GM23338 (cell line): Measurements from ENCODE around the gene UBAC1. TPM values are rescaled to one million over a fixed set of nuclear protein-coding genes. Genes with fewer than 3 reads are reported as not detected.

Source experiments
- ATAC-seq: fragments of 200-7000 bp; cut with Tn5 transposase; 3 replicates; pipeline ENCODE4 v1.9.1; 2020
- DNase-seq: peaks from one replicate; pipeline ENCODE4 v3.0.0-alpha.2; 2015; ENCODE audit warnings: low spot score
- H2AFZ ChIP-seq: fragments of 200-600 bp; sonication (generic); 2 replicates; pipeline ENCODE4 v1.8.0; 2016; ENCODE audit warnings: antibody characterized with exemption, mild to moderate bottlenecking, moderate library complexity
- H3F3A ChIP-seq: fragments of 200-600 bp; sonication (generic); replicated peaks from 2 replicates; pipeline ENCODE4 v1.8.0; 2017; ENCODE audit warnings: antibody characterized with exemption, mixed run types, low read depth
- H3K27ac ChIP-seq: fragments of 200-600 bp; sonication (generic); 2 replicates; pipeline ENCODE4 v1.6.1; 2016; ENCODE audit warnings: low read depth
- H3K27me3 ChIP-seq: fragments of 200-600 bp; sonication (generic); 2 replicates; pipeline ENCODE4 v1.8.0; 2016; ENCODE audit warnings: mild to moderate bottlenecking, mixed run types, moderate library complexity; ENCODE audit not compliant: insufficient read depth
- H3K36me3 ChIP-seq: fragments of 200-600 bp; sonication (generic); 2 replicates; pipeline ENCODE4 v1.8.0; 2016; ENCODE audit warnings: mild to moderate bottlenecking; ENCODE audit not compliant: insufficient read depth
- H3K4me1 ChIP-seq: fragments of 200-600 bp; sonication (generic); 2 replicates; pipeline ENCODE4 v1.8.0; 2016; ENCODE audit warnings: mild to moderate bottlenecking, moderate library complexity; ENCODE audit not compliant: insufficient read depth
- H3K4me2 ChIP-seq: fragments of 200-600 bp; sonication (generic); 2 replicates; pipeline ENCODE4 v1.7.1; 2017; ENCODE audit warnings: mixed run types
- H3K4me3 ChIP-seq: fragments of 200-600 bp; sonication (generic); 2 replicates; pipeline ENCODE4 v1.6.1; 2016; ENCODE audit warnings: mixed run types
- H3K79me2 ChIP-seq: fragments of 200-600 bp; sonication (generic); replicated peaks from 2 replicates; pipeline ENCODE4 v1.8.0; 2017; ENCODE audit warnings: mild to moderate bottlenecking; ENCODE audit not compliant: insufficient read depth
- H3K9me2 ChIP-seq: fragments of 200-600 bp; sonication (generic); 2 replicates; pipeline ENCODE4 v1.8.0; 2017; ENCODE audit not compliant: insufficient read depth
- H4K20me1 ChIP-seq: fragments of 200-600 bp; sonication (generic); replicated peaks from 2 replicates; pipeline ENCODE4 v1.8.0; 2017; ENCODE audit warnings: mild to moderate bottlenecking; ENCODE audit not compliant: insufficient read depth
- H3K27ac Mint-ChIP-seq: 2 replicates; pipeline ENCODE4 v1.8.0; 2020; ENCODE audit warnings: inconsistent platforms, mild to moderate bottlenecking, moderate library complexity, mixed read lengths
- H3K27me3 Mint-ChIP-seq: 3 replicates; pipeline ENCODE4 v1.8.0; 2022; ENCODE audit warnings: low read depth, mild to moderate bottlenecking, moderate library complexity, mixed read lengths, inconsistent platforms; ENCODE audit not compliant: insufficient read depth, poor library complexity
- H3K36me3 Mint-ChIP-seq: 3 replicates; pipeline ENCODE4 v1.8.0; 2021; ENCODE audit warnings: low read depth, mild to moderate bottlenecking, inconsistent platforms, moderate library complexity, mixed read lengths
- H3K4me1 Mint-ChIP-seq: 3 replicates; pipeline ENCODE4 v1.8.0; 2020; ENCODE audit warnings: mild to moderate bottlenecking, inconsistent platforms, mixed read lengths
- H3K4me3 Mint-ChIP-seq: 3 replicates; pipeline ENCODE4 v1.8.0; 2021; ENCODE audit warnings: moderate library complexity, mild to moderate bottlenecking, inconsistent platforms, mixed read lengths
- H3K9me3 Mint-ChIP-seq: 3 replicates; pipeline ENCODE4 v1.8.0; 2020; ENCODE audit warnings: moderate library complexity, mild to moderate bottlenecking, inconsistent platforms, mixed read lengths
- CREB1 ChIP-seq: fragments of 250-450 bp; sonication (Bioruptor Pico); IDR thresholded peaks from 2 replicates; pipeline ENCODE4 v1.5.0; 2020; ENCODE audit warnings: low read depth, mild to moderate bottlenecking, moderate library complexity
- EZH2 ChIP-seq: fragments of 200-600 bp; sonication (generic); IDR thresholded peaks from one replicate; pipeline ENCODE4 v1.8.0; 2017; ENCODE audit warnings: antibody characterized with exemption, mild to moderate bottlenecking, low read depth; ENCODE audit not compliant: unreplicated experiment
- EZH2phosphoT487 ChIP-seq: fragments of 200-600 bp; sonication (generic); IDR thresholded peaks from one replicate; pipeline ENCODE4 v1.8.1; 2018; ENCODE audit warnings: antibody characterized with exemption; ENCODE audit not compliant: unreplicated experiment
- JUNB ChIP-seq: IDR thresholded peaks from one replicate; pipeline ENCODE4 v1.6.1; 2016; ENCODE audit warnings: antibody characterized with exemption; ENCODE audit not compliant: unreplicated experiment
- POLR2AphosphoS5 ChIP-seq: IDR thresholded peaks from 2 replicates; pipeline ENCODE4 v1.6.1; 2016; ENCODE audit warnings: antibody characterized with exemption, low read depth
- STAT1 ChIP-seq: IDR thresholded peaks from one replicate; pipeline ENCODE4 v1.6.1; 2016; ENCODE audit warnings: antibody characterized with exemption; ENCODE audit not compliant: unreplicated experiment
- ZNF114 ChIP-seq: fragments of 250-450 bp; sonication (Bioruptor Pico); IDR thresholded peaks from 2 replicates; pipeline ENCODE4 v1.5.0; 2020; ENCODE audit warnings: mild to moderate bottlenecking, moderate library complexity
- ZNF331 ChIP-seq: fragments of 250-450 bp; sonication (Bioruptor Pico); IDR thresholded peaks from 2 replicates; pipeline ENCODE4 v1.5.0; 2020; ENCODE audit warnings: low read depth, mild to moderate bottlenecking, moderate library complexity
- polyA plus RNA-seq: library from polyadenylated mRNA; unstranded; fragments of >200 nt; fragmentation: Nextera tagmentation; extraction: Ambion mirVana; gene quantifications from 2 replicates; pipeline ENCODE4 v1.2.1, GENCODE V29; 2016
- total RNA-seq: library from RNA; depleted of rRNA; stranded (reverse); fragments of >200 nt; shearing (Covaris generic); gene quantifications from 2 replicates; pipeline ENCODE4 v1.2.3, GENCODE V29; 2014
- TF ChIP-seq, protein P1 (sequence below): fragments of 250-450 bp; sonication (Bioruptor Pico); IDR thresholded peaks from 2 replicates; pipeline ENCODE4 v1.5.0; 2020; ENCODE audit warnings: mild to moderate bottlenecking, moderate library complexity
- TF ChIP-seq, protein P2 (sequence below): IDR thresholded peaks from 2 replicates; pipeline ENCODE4 v1.6.1; 2016; ENCODE audit warnings: antibody characterized with exemption
- TF ChIP-seq, protein P3 (sequence below), 2 experiments: fragments of 200-600 bp in 1 of 2; sonication (generic) in 1 of 2; conservative IDR thresholded peaks; 2 replicates each; pipeline versions ENCODE4 v1.5.1 to v1.6.1; 2016 to 2017; ENCODE audit warnings: antibody characterized with exemption in 2 of 2, low read depth in 2 of 2, mild to moderate bottlenecking in 2 of 2, moderate library complexity in 1 of 2

The UBAC1 gene
- total and polyA plus RNA-seq, 2 experiments from 2014 or later: 63.2 to 86.6 TPM

DNA sequence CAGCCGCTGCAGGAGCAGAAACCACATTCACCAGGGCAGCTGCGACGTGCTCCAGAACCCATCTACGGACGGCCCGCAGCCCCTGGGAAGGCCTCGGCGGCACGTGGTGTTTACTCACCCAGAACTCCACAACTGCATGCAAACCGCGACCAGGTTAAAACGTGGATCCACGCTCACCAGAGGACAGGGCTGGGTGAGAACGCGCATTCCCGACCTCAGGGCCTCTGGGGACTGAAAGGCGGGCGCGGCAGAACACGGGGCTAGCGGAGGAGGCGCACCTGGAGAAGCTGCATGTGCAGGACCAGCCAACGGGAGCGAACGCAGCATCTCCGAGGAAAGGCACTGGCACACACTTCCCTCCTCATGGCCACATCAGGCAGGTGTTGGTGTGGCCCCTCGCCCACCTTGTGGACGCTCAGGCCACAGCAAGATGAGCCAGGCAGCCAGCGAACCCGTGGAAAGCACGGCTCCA, 29.8 kb downstream of the UBAC1 start:
- no peaks in the 10 kb centered on the region; the same call in 2 of the 3 replicates for H3K4me1 Mint-ChIP-seq
- H3F3A ChIP-seq: no peaks in the 10 kb centered on the region
- H3K4me1 ChIP-seq: no peaks in the 10 kb centered on the region
- H4K20me1 ChIP-seq: no peaks in the 10 kb centered on the region; the same call in 1 of the 2 replicates
- H3K36me3 ChIP-seq: peaks cover 14% of the 10 kb centered on the region; the same call in 1 of the 2 replicates
- H3K27ac ChIP-seq: no peak overlapping the region
- no peak for TF ChIP-seq POLR2AphosphoS5
- no peaks in the 10 kb centered on the region for H3K9me2 ChIP-seq
- no peak overlapping the region for H3K4me3 ChIP-seq
- H3K79me2 ChIP-seq: no peaks in the 10 kb centered on the region
- peaks cover 11% of the 10 kb centered on the region for H3K27me3 Mint-ChIP-seq
- peak overlapping the region; percentile 70; the same call in 1 of the 2 replicates for H3K27ac Mint-ChIP-seq
- no peaks in the 10 kb centered on the region for H3K27me3 ChIP-seq
- H3K4me3 Mint-ChIP-seq: no peak overlapping the region
- no peak for ATAC-seq
- H3K36me3 Mint-ChIP-seq: peaks cover 47% of the 10 kb centered on the region
- H3K4me2 ChIP-seq: no peak overlapping the region
- no peak for DNase-seq
- H3K9me3 Mint-ChIP-seq: peaks cover 7% of the 10 kb centered on the region; the same call in 2 of the 3 replicates
- no peak overlapping the region for H2AFZ ChIP-seq

DNA sequence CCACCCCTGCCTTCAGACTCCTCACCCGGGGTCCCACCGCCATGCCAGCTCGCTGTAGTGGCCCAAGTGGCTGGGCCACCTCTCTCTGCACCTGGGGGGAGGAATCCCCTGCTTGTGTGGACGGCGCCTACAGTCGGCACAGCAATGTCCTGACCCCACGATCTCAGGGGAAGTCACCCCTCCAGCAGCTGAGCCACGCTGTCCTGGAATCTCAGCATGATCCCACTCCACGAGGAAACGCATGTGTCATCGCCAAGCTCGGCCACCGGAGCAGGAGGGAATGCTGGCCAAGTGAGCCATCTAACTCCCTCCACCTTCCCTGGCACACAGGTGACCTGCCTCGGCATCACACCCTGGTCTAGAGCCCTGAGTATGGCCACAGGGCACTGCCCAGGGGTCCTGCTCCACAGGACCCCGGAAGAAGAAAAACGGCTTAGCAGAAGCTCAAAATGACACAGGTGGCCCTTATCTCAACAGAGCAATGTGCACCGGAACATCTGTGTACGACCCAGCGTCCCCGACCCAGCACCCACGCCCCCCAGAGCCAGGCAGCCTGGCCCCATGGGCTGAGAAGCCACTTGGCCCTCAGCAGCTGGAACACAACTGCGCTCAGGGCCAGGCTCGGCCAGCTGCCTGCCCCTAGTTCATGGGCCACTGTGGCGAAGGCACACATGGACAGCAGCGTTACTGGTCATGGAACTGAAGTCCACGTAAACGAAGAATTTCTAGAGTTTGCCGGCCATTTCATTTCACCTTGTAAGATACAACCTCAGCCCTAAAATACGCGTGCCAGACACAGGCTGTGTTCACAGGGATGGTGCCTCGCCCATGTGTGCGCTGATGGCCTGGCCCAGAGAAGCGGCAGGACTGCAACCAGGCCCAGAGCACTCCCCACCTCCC, 30.5 kb downstream of the UBAC1 start:
- Mint-ChIP-seq H3K4me1 (no peaks in the 10 kb centered on the region; the same call in 2 of the 3 replicates), H3K27ac (peak overlapping the region; percentile 70; the same call in 1 of the 2 replicates), H3K27me3 (peaks cover 13% of the 10 kb centered on the region), H3K4me3 (no peak overlapping the region), H3K36me3 (peaks cover 40% of the 10 kb centered on the region), H3K9me3 (peaks cover 4% of the 10 kb centered on the region; the same call in 1 of the 3 replicates)
- Histone ChIP-seq H3F3A (no peaks in the 10 kb centered on the region), H2AFZ (no peak overlapping the region), H3K4me1 (no peaks in the 10 kb centered on the region), H3K27ac (no peak overlapping the region), H3K4me2 (no peak overlapping the region), H3K27me3 (no peaks in the 10 kb centered on the region), H4K20me1 (no peaks in the 10 kb centered on the region; the same call in 1 of the 2 replicates), H3K79me2 (no peaks in the 10 kb centered on the region), H3K4me3 (no peak overlapping the region), H3K9me2 (no peaks in the 10 kb centered on the region), H3K36me3 (peaks cover 9% of the 10 kb centered on the region; the same call in 1 of the 2 replicates)
- ATAC-seq (no peak), DNase-seq (no peak)
- TF ChIP-seq JUNB (no peak), CREB1 (CRISPR knock-in tag) (no peak), ZNF114 (CRISPR knock-in tag) (no peak), EZH2 (no peak), POLR2AphosphoS5 (no peak), STAT1 (no peak), EZH2phosphoT487 (no peak), ZNF331 (CRISPR knock-in tag) (no peak)
- TF ChIP-seq, protein P1, sequence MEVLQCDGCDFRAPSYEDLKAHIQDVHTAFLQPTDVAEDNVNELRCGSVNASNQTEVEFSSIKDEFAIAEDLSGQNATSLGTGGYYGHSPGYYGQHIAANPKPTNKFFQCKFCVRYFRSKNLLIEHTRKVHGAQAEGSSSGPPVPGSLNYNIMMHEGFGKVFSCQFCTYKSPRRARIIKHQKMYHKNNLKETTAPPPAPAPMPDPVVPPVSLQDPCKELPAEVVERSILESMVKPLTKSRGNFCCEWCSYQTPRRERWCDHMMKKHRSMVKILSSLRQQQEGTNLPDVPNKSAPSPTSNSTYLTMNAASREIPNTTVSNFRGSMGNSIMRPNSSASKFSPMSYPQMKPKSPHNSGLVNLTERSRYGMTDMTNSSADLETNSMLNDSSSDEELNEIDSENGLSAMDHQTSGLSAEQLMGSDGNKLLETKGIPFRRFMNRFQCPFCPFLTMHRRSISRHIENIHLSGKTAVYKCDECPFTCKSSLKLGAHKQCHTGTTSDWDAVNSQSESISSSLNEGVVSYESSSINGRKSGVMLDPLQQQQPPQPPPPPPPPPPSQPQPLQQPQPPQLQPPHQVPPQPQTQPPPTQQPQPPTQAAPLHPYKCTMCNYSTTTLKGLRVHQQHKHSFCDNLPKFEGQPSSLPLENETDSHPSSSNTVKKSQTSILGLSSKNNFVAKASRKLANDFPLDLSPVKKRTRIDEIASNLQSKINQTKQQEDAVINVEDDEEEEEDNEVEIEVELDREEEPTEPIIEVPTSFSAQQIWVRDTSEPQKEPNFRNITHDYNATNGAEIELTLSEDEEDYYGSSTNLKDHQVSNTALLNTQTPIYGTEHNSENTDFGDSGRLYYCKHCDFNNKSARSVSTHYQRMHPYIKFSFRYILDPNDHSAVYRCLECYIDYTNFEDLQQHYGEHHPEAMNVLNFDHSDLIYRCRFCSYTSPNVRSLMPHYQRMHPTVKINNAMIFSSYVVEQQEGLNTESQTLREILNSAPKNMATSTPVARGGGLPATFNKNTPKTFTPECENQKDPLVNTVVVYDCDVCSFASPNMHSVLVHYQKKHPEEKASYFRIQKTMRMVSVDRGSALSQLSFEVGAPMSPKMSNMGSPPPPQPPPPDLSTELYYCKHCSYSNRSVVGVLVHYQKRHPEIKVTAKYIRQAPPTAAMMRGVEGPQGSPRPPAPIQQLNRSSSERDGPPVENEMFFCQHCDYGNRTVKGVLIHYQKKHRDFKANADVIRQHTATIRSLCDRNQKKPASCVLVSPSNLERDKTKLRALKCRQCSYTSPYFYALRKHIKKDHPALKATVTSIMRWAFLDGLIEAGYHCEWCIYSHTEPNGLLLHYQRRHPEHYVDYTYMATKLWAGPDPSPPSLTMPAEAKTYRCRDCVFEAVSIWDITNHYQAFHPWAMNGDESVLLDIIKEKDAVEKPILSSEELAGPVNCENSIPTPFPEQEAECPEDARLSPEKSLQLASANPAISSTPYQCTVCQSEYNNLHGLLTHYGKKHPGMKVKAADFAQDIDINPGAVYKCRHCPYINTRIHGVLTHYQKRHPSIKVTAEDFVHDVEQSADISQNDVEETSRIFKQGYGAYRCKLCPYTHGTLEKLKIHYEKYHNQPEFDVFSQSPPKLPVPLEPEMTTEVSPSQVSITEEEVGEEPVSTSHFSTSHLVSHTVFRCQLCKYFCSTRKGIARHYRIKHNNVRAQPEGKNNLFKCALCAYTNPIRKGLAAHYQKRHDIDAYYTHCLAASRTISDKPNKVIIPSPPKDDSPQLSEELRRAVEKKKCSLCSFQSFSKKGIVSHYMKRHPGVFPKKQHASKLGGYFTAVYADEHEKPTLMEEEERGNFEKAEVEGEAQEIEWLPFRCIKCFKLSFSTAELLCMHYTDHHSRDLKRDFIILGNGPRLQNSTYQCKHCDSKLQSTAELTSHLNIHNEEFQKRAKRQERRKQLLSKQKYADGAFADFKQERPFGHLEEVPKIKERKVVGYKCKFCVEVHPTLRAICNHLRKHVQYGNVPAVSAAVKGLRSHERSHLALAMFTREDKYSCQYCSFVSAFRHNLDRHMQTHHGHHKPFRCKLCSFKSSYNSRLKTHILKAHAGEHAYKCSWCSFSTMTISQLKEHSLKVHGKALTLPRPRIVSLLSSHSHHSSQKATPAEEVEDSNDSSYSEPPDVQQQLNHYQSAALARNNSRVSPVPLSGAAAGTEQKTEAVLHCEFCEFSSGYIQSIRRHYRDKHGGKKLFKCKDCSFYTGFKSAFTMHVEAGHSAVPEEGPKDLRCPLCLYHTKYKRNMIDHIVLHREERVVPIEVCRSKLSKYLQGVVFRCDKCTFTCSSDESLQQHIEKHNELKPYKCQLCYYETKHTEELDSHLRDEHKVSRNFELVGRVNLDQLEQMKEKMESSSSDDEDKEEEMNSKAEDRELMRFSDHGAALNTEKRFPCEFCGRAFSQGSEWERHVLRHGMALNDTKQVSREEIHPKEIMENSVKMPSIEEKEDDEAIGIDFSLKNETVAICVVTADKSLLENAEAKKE: no peak
- TF ChIP-seq, protein P2, sequence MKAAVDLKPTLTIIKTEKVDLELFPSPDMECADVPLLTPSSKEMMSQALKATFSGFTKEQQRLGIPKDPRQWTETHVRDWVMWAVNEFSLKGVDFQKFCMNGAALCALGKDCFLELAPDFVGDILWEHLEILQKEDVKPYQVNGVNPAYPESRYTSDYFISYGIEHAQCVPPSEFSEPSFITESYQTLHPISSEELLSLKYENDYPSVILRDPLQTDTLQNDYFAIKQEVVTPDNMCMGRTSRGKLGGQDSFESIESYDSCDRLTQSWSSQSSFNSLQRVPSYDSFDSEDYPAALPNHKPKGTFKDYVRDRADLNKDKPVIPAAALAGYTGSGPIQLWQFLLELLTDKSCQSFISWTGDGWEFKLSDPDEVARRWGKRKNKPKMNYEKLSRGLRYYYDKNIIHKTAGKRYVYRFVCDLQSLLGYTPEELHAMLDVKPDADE: no peak
- TF ChIP-seq, protein P3, sequence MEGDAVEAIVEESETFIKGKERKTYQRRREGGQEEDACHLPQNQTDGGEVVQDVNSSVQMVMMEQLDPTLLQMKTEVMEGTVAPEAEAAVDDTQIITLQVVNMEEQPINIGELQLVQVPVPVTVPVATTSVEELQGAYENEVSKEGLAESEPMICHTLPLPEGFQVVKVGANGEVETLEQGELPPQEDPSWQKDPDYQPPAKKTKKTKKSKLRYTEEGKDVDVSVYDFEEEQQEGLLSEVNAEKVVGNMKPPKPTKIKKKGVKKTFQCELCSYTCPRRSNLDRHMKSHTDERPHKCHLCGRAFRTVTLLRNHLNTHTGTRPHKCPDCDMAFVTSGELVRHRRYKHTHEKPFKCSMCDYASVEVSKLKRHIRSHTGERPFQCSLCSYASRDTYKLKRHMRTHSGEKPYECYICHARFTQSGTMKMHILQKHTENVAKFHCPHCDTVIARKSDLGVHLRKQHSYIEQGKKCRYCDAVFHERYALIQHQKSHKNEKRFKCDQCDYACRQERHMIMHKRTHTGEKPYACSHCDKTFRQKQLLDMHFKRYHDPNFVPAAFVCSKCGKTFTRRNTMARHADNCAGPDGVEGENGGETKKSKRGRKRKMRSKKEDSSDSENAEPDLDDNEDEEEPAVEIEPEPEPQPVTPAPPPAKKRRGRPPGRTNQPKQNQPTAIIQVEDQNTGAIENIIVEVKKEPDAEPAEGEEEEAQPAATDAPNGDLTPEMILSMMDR (conservative IDR thresholded peaks at IDR 0.05; ENCODE audit: low read depth in 2 of 2): no peak
